PFSK-1 (cell line): ENCODE measurements around the gene PYGO2.

Source experiments
- FOXP2 ChIP-seq: optimal IDR thresholded peaks from 2 replicates; pipeline ENCODE3; 2011; ENCODE audit warnings: borderline replicate concordance, control low read depth, inconsistent platforms; ENCODE audit not compliant: insufficient read depth; ENCODE audit errors: extremely low read length, extremely low read depth
- POLR2AphosphoS5 ChIP-seq: IDR thresholded peaks from 2 replicates; pipeline ENCODE4 v1.6.1; 2012; ENCODE audit warnings: low read depth, mild to moderate bottlenecking, control low read depth, low read length, moderate library complexity
- REST ChIP-seq, 2 experiments: IDR thresholded peaks; 2 replicates each; pipeline versions ENCODE4 v1.6.1 to v1.8.0; 2011 to 2012; ENCODE audit warnings: low read depth in 2 of 2, low read length in 2 of 2, control low read depth in 1 of 2, inconsistent platforms in 1 of 2, mild to moderate bottlenecking in 1 of 2, moderate library complexity in 1 of 2; ENCODE audit not compliant: insufficient read depth in 1 of 2
- SIN3A ChIP-seq: IDR thresholded peaks from 2 replicates; pipeline ENCODE4 v1.6.1; 2012; ENCODE audit warnings: mild to moderate bottlenecking, low read length, moderate library complexity, borderline replicate concordance; ENCODE audit not compliant: insufficient read depth
- TAF1 ChIP-seq: IDR thresholded peaks from 2 replicates; pipeline ENCODE4 v1.6.1; 2012; ENCODE audit warnings: low read length, control low read depth, borderline replicate concordance; ENCODE audit not compliant: insufficient read depth

Gene PYGO2

GRCh38 chr1:154940651-154941194, 20.9 kb downstream of the PYGO2 start:
- TF ChIP-seq FOXP2 (no peak), TAF1 (no peak), REST (IDR thresholded peaks at IDR 0.05; ENCODE audit: insufficient read depth in 1 of 2, low read depth in 2 of 2, low read length in 2 of 2) (no peak), POLR2AphosphoS5 (no peak), SIN3A (no peak)

GRCh38 chr1:154940213-154940560, 21.4 kb downstream of the PYGO2 start:
- TF ChIP-seq SIN3A (no peak), REST (IDR thresholded peaks at IDR 0.05; ENCODE audit: insufficient read depth in 1 of 2, low read depth in 2 of 2, low read length in 2 of 2) (no peak), FOXP2 (no peak), TAF1 (no peak), POLR2AphosphoS5 (no peak)

GRCh38 chr1:154938604-154939399, 22.8 kb downstream of the PYGO2 start:
- TF ChIP-seq FOXP2 (no peak), SIN3A (no peak), TAF1 (no peak), POLR2AphosphoS5 (no peak), REST (IDR thresholded peaks at IDR 0.05; ENCODE audit: insufficient read depth in 1 of 2, low read depth in 2 of 2, low read length in 2 of 2) (no peak)

GRCh38 chr1:154937988-154938386, 23.6 kb downstream of the PYGO2 start:
- TF ChIP-seq FOXP2: no peak
- no peak for TF ChIP-seq POLR2AphosphoS5
- no peak for TF ChIP-seq REST (IDR thresholded peaks at IDR 0.05; ENCODE audit: insufficient read depth in 1 of 2, low read depth in 2 of 2, low read length in 2 of 2)
- no peak for TF ChIP-seq SIN3A
- no peak for TF ChIP-seq TAF1
